Choroid plexus epithelial cell (primary cell): Measurements from ENCODE around the gene RALGDS.
"Not testable (repeated sequence)": the region's sequence is repeated elsewhere in the genome, so short reads cannot be mapped to it uniquely, and the experiment has no call there.

ENCODE experiments used
- DNase-seq: peaks from one replicate; pipeline ENCODE4 v3.0.0-alpha.2; 2010; ENCODE audit warnings: low read depth
- H3K4me3 ChIP-seq: 2 replicates; pipeline ENCODE4 v1.5.1; 2011; ENCODE audit warnings: low read depth, mild to moderate bottlenecking, control low read depth, low read length, moderate library complexity
- CTCF ChIP-seq: conservative IDR thresholded peaks from 2 replicates; pipeline ENCODE4 v1.5.1; 2011; ENCODE audit warnings: low read depth, mild to moderate bottlenecking, control low read depth, inconsistent platforms, low read length, moderate library complexity

The RALGDS gene

GRCh38 chr9:133121198-133121914 lies at the start of gene RALGDS:
RALGDS (minus strand) TSS chr9:133121240; CDS start chr9:133121154, 86 bp downstream.
- peak; percentile 83 for DNase-seq
- peak within 1 kb of the TSS; percentile 68 for H3K4me3 ChIP-seq
- TF ChIP-seq CTCF, result no peak

DNA sequence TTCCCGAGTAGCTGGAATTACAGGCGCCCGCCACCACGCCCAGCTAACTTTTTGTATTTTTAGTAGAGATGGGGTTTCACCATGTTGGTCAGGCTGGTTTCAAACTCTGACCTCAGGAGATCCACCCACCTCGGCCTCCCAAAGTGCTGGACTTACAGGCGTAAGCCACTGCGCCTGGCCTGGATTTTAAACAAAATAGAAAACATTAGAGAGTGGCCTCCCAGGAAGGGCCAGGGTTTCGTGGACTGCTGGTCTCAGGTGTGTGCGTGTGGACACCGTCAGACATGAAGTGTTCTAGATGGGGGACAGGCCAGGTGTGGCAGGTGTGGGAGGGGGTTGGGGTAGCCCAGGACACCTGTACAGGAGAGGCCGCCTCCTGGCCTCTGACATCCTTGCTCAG lies 49.7 kb upstream of the RALGDS start:
- H3K4me3 ChIP-seq, result no peak overlapping the region
- DNase-seq, result no peak
- TF ChIP-seq CTCF, result no peak

- DNase-seq, H3K4me3 ChIP-seq: not testable (repeated sequence)
These were observed 48.6 kb upstream of the RALGDS start for GRCh38 chr9:133169687-133170086.

GRCh38 chr9:133169102-133169501 lies 48.1 kb upstream of the RALGDS start:
- no peak for TF ChIP-seq CTCF
- DNase-seq, result no peak
- H3K4me3 ChIP-seq, result no peak overlapping the region

- no peak for TF ChIP-seq CTCF
- H3K4me3 ChIP-seq, result no peak overlapping the region
- DNase-seq, result peak; percentile 30
These were observed 47.4 kb upstream of the RALGDS start for GRCh38 chr9:133168432-133168831.

DNA sequence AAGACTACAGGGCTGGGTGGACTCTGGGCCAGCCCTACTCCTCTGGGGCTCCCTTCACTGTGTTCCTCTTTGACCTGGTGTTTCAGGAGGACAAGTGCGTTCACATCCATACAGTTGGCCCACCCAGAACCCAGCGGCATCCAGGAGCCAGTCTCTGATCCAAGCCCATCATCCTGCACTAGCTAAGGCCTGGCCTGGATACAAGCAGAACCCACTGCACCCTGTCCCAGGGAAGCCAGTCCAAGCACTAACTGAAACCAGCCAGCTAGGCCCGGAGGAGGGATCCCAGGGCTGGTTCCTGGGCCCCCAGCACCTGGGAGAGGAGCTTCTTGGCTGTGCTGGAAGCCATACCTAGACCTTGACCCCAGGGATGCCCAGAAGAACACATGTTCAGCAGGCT lies 46.7 kb upstream of the RALGDS start:
- no peak for DNase-seq
- no peak overlapping the region for H3K4me3 ChIP-seq
- TF ChIP-seq CTCF, result no peak

GRCh38 chr9:133167096-133167730 lies 46.2 kb upstream of the RALGDS start:
- no peak overlapping the region for H3K4me3 ChIP-seq
- no peak for TF ChIP-seq CTCF
- no peak for DNase-seq
